ENCODE measurements around the gene NUP210.

The NUP210 gene

DNA sequence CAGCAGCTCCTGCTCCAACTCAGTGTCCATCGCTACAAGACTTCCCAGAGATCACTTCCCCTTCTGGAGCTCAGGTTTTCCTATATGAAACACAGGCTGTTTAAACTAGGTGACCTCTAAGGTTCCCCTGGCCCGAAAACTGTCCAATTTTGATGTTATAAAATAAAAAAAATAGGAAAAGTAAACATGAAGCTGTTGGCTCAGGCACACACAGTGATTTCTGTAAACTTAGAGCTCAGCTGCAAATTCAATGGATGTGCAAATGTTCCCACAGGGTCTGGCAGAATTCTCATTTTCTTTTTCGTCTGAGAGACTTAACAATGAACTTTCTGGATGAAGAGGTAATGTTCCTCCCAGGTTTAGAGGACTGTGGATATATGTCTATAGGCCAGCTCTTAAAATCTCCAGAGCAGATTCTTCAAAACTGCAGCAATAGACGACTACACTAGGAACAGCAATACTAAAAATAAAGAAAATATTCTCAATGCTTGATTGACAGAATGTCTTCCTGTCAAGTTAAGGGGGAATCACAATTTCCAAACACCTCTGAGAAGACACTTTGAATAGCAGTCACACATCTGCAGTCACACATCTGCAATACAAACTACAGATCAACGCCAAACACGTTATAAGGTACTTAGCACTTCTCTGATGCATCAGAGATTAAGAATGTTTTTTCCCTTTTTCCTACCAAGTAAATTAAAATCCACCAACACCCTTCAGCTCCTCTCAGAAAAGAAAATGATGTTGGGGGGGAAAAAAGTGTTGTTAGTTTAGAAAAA lies 2.8 kb downstream of the NUP210 start:
- H3K27ac ChIP-seq (ENCODE audit: low read length), result no peak overlapping the region
- no peak overlapping the region for H3K4me3 ChIP-seq (ENCODE audit: low read length)
- no CpG with 5 or more reads among the region's 6 CpGs for WGBS (ENCODE audit: insufficient coverage, insufficient read length)
- H3K4me1 ChIP-seq (ENCODE audit: control insufficient read depth, insufficient read depth, low read length), result peaks cover 3% of the 10 kb centered on the region; the same call in 1 of the 2 replicates
- no peaks in the 10 kb centered on the region for H3K27me3 ChIP-seq (ENCODE audit: control insufficient read depth, insufficient read depth, low read length)
- DNase-seq (ENCODE audit: low read depth, low spot score), result no peak
- H3K36me3 ChIP-seq (ENCODE audit: control insufficient read depth, insufficient read depth, low read length), result no peaks in the 10 kb centered on the region
- H3K9me3 ChIP-seq (ENCODE audit: control insufficient read depth, insufficient read depth, low read length), result no peaks in the 10 kb centered on the region

DNA sequence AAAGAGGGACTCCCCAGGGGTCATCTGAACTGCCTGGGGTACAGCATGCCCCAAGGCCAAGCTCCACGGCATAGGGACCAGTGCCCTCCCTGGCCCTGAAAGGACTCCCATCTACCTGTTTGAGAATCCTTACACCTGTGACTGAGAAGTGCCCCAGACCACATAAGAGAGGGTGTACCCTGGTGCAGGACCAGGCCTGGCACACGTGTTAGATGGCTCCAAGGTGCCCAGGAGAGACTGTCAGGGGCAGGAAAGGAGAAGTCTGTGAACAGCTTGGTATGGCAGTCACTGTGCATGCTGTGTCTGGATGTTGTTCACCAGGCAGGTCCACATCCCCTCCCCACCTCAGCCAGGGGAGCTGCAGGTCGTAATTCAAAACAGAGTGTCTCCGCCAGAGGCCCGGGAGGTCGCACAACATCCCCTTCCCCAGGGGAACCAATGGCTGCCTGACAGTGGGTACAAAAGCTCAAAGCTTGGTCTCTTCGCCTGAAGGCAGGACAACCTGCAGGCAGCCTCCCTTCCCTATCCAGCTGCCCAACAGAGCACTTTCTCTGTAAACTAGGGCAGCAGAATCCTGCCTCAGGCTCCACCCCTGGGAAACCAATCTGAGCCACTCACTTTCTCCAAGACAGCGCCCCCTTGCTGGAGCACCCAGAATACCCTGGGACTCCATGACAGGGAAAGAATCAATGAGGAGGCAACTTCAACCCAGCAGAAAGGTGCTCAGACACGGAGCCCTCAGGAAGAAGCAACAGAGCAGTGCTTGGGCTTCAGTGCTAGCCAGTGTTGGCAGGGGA lies 3.9 kb downstream of the NUP210 start:
- H3K27ac ChIP-seq (ENCODE audit: low read length), result no peak overlapping the region
- WGBS (ENCODE audit: insufficient coverage, insufficient read length), result no CpG with 5 or more reads among the region's 9 CpGs
- H3K4me1 ChIP-seq (ENCODE audit: control insufficient read depth, insufficient read depth, low read length), result peaks cover 3% of the 10 kb centered on the region; the same call in 1 of the 2 replicates
- no peak for DNase-seq (ENCODE audit: low read depth, low spot score)
- H3K9me3 ChIP-seq (ENCODE audit: control insufficient read depth, insufficient read depth, low read length), result no peaks in the 10 kb centered on the region
- H3K4me3 ChIP-seq (ENCODE audit: low read length), result no peak overlapping the region
- H3K36me3 ChIP-seq (ENCODE audit: control insufficient read depth, insufficient read depth, low read length), result no peaks in the 10 kb centered on the region
- no peaks in the 10 kb centered on the region for H3K27me3 ChIP-seq (ENCODE audit: control insufficient read depth, insufficient read depth, low read length)

- DNase-seq (ENCODE audit: low read depth, low spot score), result no peak
- Histone ChIP-seq H3K36me3 (ENCODE audit: control insufficient read depth, insufficient read depth, low read length) (no peaks in the 10 kb centered on the region), H3K27ac (ENCODE audit: low read length) (no peak overlapping the region)
Observed at GRCh38 chr3:13415236-13415986, 4.7 kb downstream of the NUP210 start.

GRCh38 chr3:13414040-13414729 lies 5.9 kb downstream of the NUP210 start:
- Histone ChIP-seq H3K27me3 (ENCODE audit: control insufficient read depth, insufficient read depth, low read length) (no peaks in the 10 kb centered on the region), H3K4me1 (ENCODE audit: control insufficient read depth, insufficient read depth, low read length) (no peaks in the 10 kb centered on the region), H3K36me3 (ENCODE audit: control insufficient read depth, insufficient read depth, low read length) (no peaks in the 10 kb centered on the region), H3K27ac (ENCODE audit: low read length) (no peak overlapping the region), H3K4me3 (ENCODE audit: low read length) (no peak overlapping the region), H3K9me3 (ENCODE audit: control insufficient read depth, insufficient read depth, low read length) (no peaks in the 10 kb centered on the region)
- no CpG with 5 or more reads among the region's 14 CpGs for WGBS (ENCODE audit: insufficient coverage, insufficient read length)
- no peak for DNase-seq (ENCODE audit: low read depth, low spot score)

More at GRCh38 chr3:13415236-13415986, 4.7 kb downstream of the NUP210 start:
- Histone ChIP-seq H3K4me1 (ENCODE audit: control insufficient read depth, insufficient read depth, low read length) (no peaks in the 10 kb centered on the region), H3K4me3 (ENCODE audit: low read length) (no peak overlapping the region), H3K9me3 (ENCODE audit: control insufficient read depth, insufficient read depth, low read length) (no peaks in the 10 kb centered on the region), H3K27me3 (ENCODE audit: control insufficient read depth, insufficient read depth, low read length) (no peaks in the 10 kb centered on the region)
- WGBS (ENCODE audit: insufficient coverage, insufficient read length), result no CpG with 5 or more reads among the region's 15 CpGs

GRCh38 chr3:13411186-13411860 lies 8.8 kb downstream of the NUP210 start:
- H3K9me3 ChIP-seq (ENCODE audit: control insufficient read depth, insufficient read depth, low read length), result no peaks in the 10 kb centered on the region
- H3K4me3 ChIP-seq (ENCODE audit: low read length), result no peak overlapping the region
- DNase-seq (ENCODE audit: low read depth, low spot score), result no peak
- no peaks in the 10 kb centered on the region for H3K27me3 ChIP-seq (ENCODE audit: control insufficient read depth, insufficient read depth, low read length)
- H3K36me3 ChIP-seq (ENCODE audit: control insufficient read depth, insufficient read depth, low read length), result no peaks in the 10 kb centered on the region
- H3K4me1 ChIP-seq (ENCODE audit: control insufficient read depth, insufficient read depth, low read length), result no peaks in the 10 kb centered on the region
- WGBS (ENCODE audit: insufficient coverage, insufficient read length), result no CpG with 5 or more reads among the region's 6 CpGs
- no peak overlapping the region for H3K27ac ChIP-seq (ENCODE audit: low read length)

- no peak overlapping the region for H3K27ac ChIP-seq (ENCODE audit: low read length)
- no peaks in the 10 kb centered on the region for H3K4me1 ChIP-seq (ENCODE audit: control insufficient read depth, insufficient read depth, low read length)
- no peaks in the 10 kb centered on the region for H3K36me3 ChIP-seq (ENCODE audit: control insufficient read depth, insufficient read depth, low read length)
- no peak for DNase-seq (ENCODE audit: low read depth, low spot score)
- no peaks in the 10 kb centered on the region for H3K27me3 ChIP-seq (ENCODE audit: control insufficient read depth, insufficient read depth, low read length)
- no peak overlapping the region for H3K4me3 ChIP-seq (ENCODE audit: low read length)
- no CpG with 5 or more reads among the region's 2 CpGs for WGBS (ENCODE audit: insufficient coverage, insufficient read length)
- no peaks in the 10 kb centered on the region for H3K9me3 ChIP-seq (ENCODE audit: control insufficient read depth, insufficient read depth, low read length)
Observed at GRCh38 chr3:13408890-13409289, 11.2 kb downstream of the NUP210 start.

DNA sequence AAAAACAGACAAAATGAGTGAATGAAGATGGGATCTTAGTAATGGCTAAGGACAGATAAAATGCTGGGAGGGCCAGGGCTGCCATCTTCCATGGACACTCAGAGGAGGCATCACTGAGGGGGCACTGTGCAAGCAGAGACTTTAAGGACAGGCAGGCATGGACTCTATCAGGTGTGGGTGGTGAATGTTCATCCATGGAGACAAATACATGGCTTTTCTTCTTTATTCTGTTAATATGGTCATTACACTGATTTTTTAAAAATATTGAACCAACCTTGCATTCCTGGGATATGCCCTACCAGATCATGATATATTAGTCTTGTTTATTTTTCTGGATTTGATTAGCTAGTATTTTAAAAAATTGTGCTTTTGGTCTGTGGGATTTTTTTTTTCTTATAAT lies 12.2 kb downstream of the NUP210 start:
- Histone ChIP-seq H3K27ac (ENCODE audit: low read length) (no peak overlapping the region), H3K36me3 (ENCODE audit: control insufficient read depth, insufficient read depth, low read length) (no peaks in the 10 kb centered on the region)

GRCh38 chr3:13407475-13407874 lies 12.6 kb downstream of the NUP210 start:
- WGBS (ENCODE audit: insufficient coverage, insufficient read length), result no CpG with 5 or more reads among the region's 1 CpG
- Histone ChIP-seq H3K27me3 (ENCODE audit: control insufficient read depth, insufficient read depth, low read length) (no peaks in the 10 kb centered on the region), H3K27ac (ENCODE audit: low read length) (no peak overlapping the region), H3K4me3 (ENCODE audit: low read length) (no peak overlapping the region), H3K9me3 (ENCODE audit: control insufficient read depth, insufficient read depth, low read length) (no peaks in the 10 kb centered on the region), H3K36me3 (ENCODE audit: control insufficient read depth, insufficient read depth, low read length) (no peaks in the 10 kb centered on the region), H3K4me1 (ENCODE audit: control insufficient read depth, insufficient read depth, low read length) (no peaks in the 10 kb centered on the region)
- DNase-seq (ENCODE audit: low read depth, low spot score), result no peak

More for the DNA sequence above, 12.2 kb downstream of the NUP210 start:
- Histone ChIP-seq H3K9me3 (ENCODE audit: control insufficient read depth, insufficient read depth, low read length) (no peaks in the 10 kb centered on the region), H3K4me1 (ENCODE audit: control insufficient read depth, insufficient read depth, low read length) (no peaks in the 10 kb centered on the region), H3K4me3 (ENCODE audit: low read length) (no peak overlapping the region), H3K27me3 (ENCODE audit: control insufficient read depth, insufficient read depth, low read length) (no peaks in the 10 kb centered on the region)
- no peak for DNase-seq (ENCODE audit: low read depth, low spot score)

- Histone ChIP-seq H3K36me3 (ENCODE audit: control insufficient read depth, insufficient read depth, low read length) (no peaks in the 10 kb centered on the region), H3K4me3 (ENCODE audit: low read length) (no peak overlapping the region), H3K27me3 (ENCODE audit: control insufficient read depth, insufficient read depth, low read length) (no peaks in the 10 kb centered on the region), H3K27ac (ENCODE audit: low read length) (no peak overlapping the region), H3K4me1 (ENCODE audit: control insufficient read depth, insufficient read depth, low read length) (no peaks in the 10 kb centered on the region), H3K9me3 (ENCODE audit: control insufficient read depth, insufficient read depth, low read length) (no peaks in the 10 kb centered on the region)
- no peak for DNase-seq (ENCODE audit: low read depth, low spot score)
- WGBS (ENCODE audit: insufficient coverage, insufficient read length), result no CpG with 5 or more reads among the region's 5 CpGs
Observed at GRCh38 chr3:13406190-13406589, 13.9 kb downstream of the NUP210 start.

Data from iPS DF 6.9 (cell line).